HG02884 (cell line): ENCODE data around the gene MC1R.
"Not testable (repeated sequence)": the region's sequence is repeated elsewhere in the genome, so short reads cannot be mapped to it uniquely, and the experiment has no call there.

Source experiments
- ATAC-seq: cut with Tn5 transposase; IDR thresholded peaks from one replicate; pipeline ENCODE4 v1.9.1; 2021; ENCODE audit warnings: mild to moderate bottlenecking, moderate library complexity; ENCODE audit not compliant: unreplicated experiment

The MC1R gene

GRCh38 chr16:89913408-89914387 is 5.0 kb upstream of the MC1R start:
- no peak for ATAC-seq

GRCh38 chr16:89914642-89915285 is 3.9 kb upstream of the MC1R start:
- not testable (repeated sequence) for ATAC-seq

GRCh38 chr16:89915303-89916232 is 3.1 kb upstream of the MC1R start:
- ATAC-seq = no peak

GRCh38 chr16:89917773-89918452 is 749 bp upstream of the MC1R start:
- ATAC-seq = peak; percentile 71

- ATAC-seq = no peak
Measured at GRCh38 chr16:89919535-89920406, 1.1 kb downstream of the MC1R start.

- ATAC-seq = no peak
Measured at GRCh38 chr16:89920723-89921122, 2.1 kb downstream of the MC1R start.

GRCh38 chr16:89921131-89921701 is 2.6 kb downstream of the MC1R start:
- ATAC-seq = no peak

- no peak for ATAC-seq
Measured at GRCh38 chr16:89921702-89922476, 3.2 kb downstream of the MC1R start.

- no peak for ATAC-seq
Measured at GRCh38 chr16:89922477-89922883, 3.8 kb downstream of the MC1R start.

GRCh38 chr16:89922884-89923639 is 4.4 kb downstream of the MC1R start, which contains the start of gene TUBB3:
TUBB3 (plus strand) TSS chr16:89923342; CDS start chr16:89923402, 60 bp downstream.
- no peak for ATAC-seq

- ATAC-seq = no peak
Measured at GRCh38 chr16:89923640-89924296, 5.1 kb downstream of the MC1R start.

- ATAC-seq = no peak
Measured at GRCh38 chr16:89924297-89924924, 5.7 kb downstream of the MC1R start.

- no peak for ATAC-seq
Measured at GRCh38 chr16:89924925-89925307, 6.3 kb downstream of the MC1R start.

- ATAC-seq = no peak
Measured at GRCh38 chr16:89925596-89926079, 7.0 kb downstream of the MC1R start.

- no peak for ATAC-seq
Measured at GRCh38 chr16:89931305-89931896, 12.7 kb downstream of the MC1R start.

GRCh38 chr16:89931964-89932363 is 13.3 kb downstream of the MC1R start:
- no peak for ATAC-seq
